ENCODE results near the gene POLR3B.

- TF ChIP-seq CTCF (IDR thresholded peaks at IDR 0.05) (no peak), POLR2A (IDR thresholded peaks at IDR 0.05) (no peak)
These were observed 49.4 kb upstream of the POLR3B start for GRCh38 chr12:106308121-106308520.
